GM23248 (cell line): Measurements from ENCODE around the gene PIM1. TPM values are rescaled to one million over a fixed set of nuclear protein-coding genes. Genes with fewer than 3 reads are reported as not detected.
"Not testable (repeated sequence)": the region's sequence is repeated elsewhere in the genome, so short reads cannot be mapped to it uniquely, and the experiment has no call there.

Source experiments
- DNase-seq: peaks from one replicate; pipeline ENCODE4 v3.0.0-alpha.2; 2015
- H2AFZ ChIP-seq: fragments of 200-600 bp; sonication (generic); 2 replicates; pipeline ENCODE4 v1.6.1; 2016; ENCODE audit warnings: antibody characterized with exemption
- H3F3A ChIP-seq: fragments of 200-600 bp; sonication (generic); 2 replicates; pipeline ENCODE4 v1.6.1; 2016; ENCODE audit warnings: mild to moderate bottlenecking, antibody characterized with exemption, mixed run types; ENCODE audit not compliant: insufficient read depth
- H3K27ac ChIP-seq: fragments of 200-600 bp; sonication (generic); 2 replicates; pipeline ENCODE4 v1.5.1; 2016; ENCODE audit warnings: mild to moderate bottlenecking
- H3K27me3 ChIP-seq: fragments of 200-600 bp; sonication (generic); replicated peaks from 2 replicates; pipeline ENCODE4 v1.6.1; 2016; ENCODE audit warnings: mild to moderate bottlenecking; ENCODE audit not compliant: insufficient read depth
- H3K36me3 ChIP-seq: fragments of 200-600 bp; sonication (generic); 2 replicates; pipeline ENCODE4 v1.6.1; 2016; ENCODE audit warnings: low read depth, mild to moderate bottlenecking
- H3K4me1 ChIP-seq: fragments of 200-600 bp; sonication (generic); 2 replicates; pipeline ENCODE4 v1.6.1; 2016; ENCODE audit warnings: mild to moderate bottlenecking; ENCODE audit not compliant: insufficient read depth
- H3K4me2 ChIP-seq: fragments of 200-600 bp; sonication (generic); one replicate; pipeline ENCODE4 v1.6.1; 2016; ENCODE audit warnings: mild to moderate bottlenecking; ENCODE audit not compliant: unreplicated experiment
- H3K4me3 ChIP-seq: fragments of 200-600 bp; sonication (generic); 2 replicates; pipeline ENCODE4 v1.5.1; 2016; ENCODE audit warnings: mild to moderate bottlenecking
- H3K79me2 ChIP-seq: fragments of 200-600 bp; sonication (generic); 2 replicates; pipeline ENCODE4 v1.6.1; 2016; ENCODE audit warnings: mild to moderate bottlenecking; ENCODE audit not compliant: insufficient read depth
- H3K9ac ChIP-seq: fragments of 200-600 bp; sonication (generic); 2 replicates; pipeline ENCODE4 v1.6.1; 2016; ENCODE audit warnings: mild to moderate bottlenecking
- H3K9me2 ChIP-seq: fragments of 200-600 bp; sonication (generic); 2 replicates; pipeline ENCODE4 v1.6.1; 2016; ENCODE audit warnings: mixed run types, mild to moderate bottlenecking, moderate library complexity; ENCODE audit not compliant: insufficient read depth
- H3K9me3 ChIP-seq: fragments of 200-600 bp; sonication (generic); one replicate; pipeline ENCODE4 v1.6.1; 2017; ENCODE audit warnings: low read depth
- H4K20me1 ChIP-seq: fragments of 200-600 bp; sonication (generic); 2 replicates; pipeline ENCODE4 v1.6.0; 2016; ENCODE audit not compliant: insufficient read depth
- EZH2 ChIP-seq: fragments of 200-600 bp; sonication (generic); IDR thresholded peaks from 2 replicates; pipeline ENCODE4 v1.6.1; 2018; ENCODE audit warnings: antibody characterized with exemption, mild to moderate bottlenecking; ENCODE audit not compliant: insufficient read depth, poor library complexity, severe bottlenecking
- EZH2phosphoT487 ChIP-seq: fragments of 200-600 bp; sonication (generic); IDR thresholded peaks from 2 replicates; pipeline ENCODE4 v1.6.1; 2018; ENCODE audit warnings: antibody characterized with exemption, moderate library complexity, mild to moderate bottlenecking, low read depth; ENCODE audit not compliant: insufficient read depth
- WGBS, 2 experiments: methylation state at CpG; one replicate each; pipeline ENCODE4 v1.1.6; 2015 to 2017; ENCODE audit warnings: low lambda C conversion rate in 2 of 2, low coverage in 1 of 2; ENCODE audit errors: missing lambda C conversion rate in 2 of 2; 5-methylcytosine and 5-hydroxymethylcytosine counted together
- in situ Hi-C: fragments of 300-500 bp; cut with MboI; formaldehyde crosslinking; loops from 2 replicates; pipeline ENCODE4 v1.15.0; 2020
- polyA plus RNA-seq: library from polyadenylated mRNA; unstranded; fragments of >200 nt; fragmentation: Nextera tagmentation; extraction: Ambion mirVana; gene quantifications from 2 replicates; pipeline ENCODE4 v1.2.1, GENCODE V29; 2016
- total RNA-seq: library from RNA; depleted of rRNA; stranded (reverse); fragments of >200 nt; shearing (Covaris generic); gene quantifications from 2 replicates; pipeline ENCODE4 v1.2.3, GENCODE V29; 2014

PIM1 gene
- total and polyA plus RNA-seq, 2 experiments from 2014 or later: 12.0 to 15.5 TPM

- Histone ChIP-seq H3K79me2 (no peaks in the 10 kb centered on the region), H3K9me2 (no peaks in the 10 kb centered on the region), H3K4me3 (no peak overlapping the region), H3K27me3 (no peaks in the 10 kb centered on the region), H4K20me1 (no peaks in the 10 kb centered on the region), H3K9me3 (no peaks in the 10 kb centered on the region), H2AFZ (no peak overlapping the region), H3K27ac (no peak overlapping the region), H3K9ac (no peak overlapping the region), H3K4me2 (no peak overlapping the region), H3K4me1 (no peaks in the 10 kb centered on the region), H3F3A (no peaks in the 10 kb centered on the region), H3K36me3 (no peaks in the 10 kb centered on the region)
- 81 to 82% methylated on average over 7 to 8 of the region's 8 CpGs for WGBS, 2 experiments
- in situ Hi-C loops: no loop called here
- TF ChIP-seq EZH2: no peak
- TF ChIP-seq EZH2phosphoT487: no peak
- no peak for DNase-seq
These were observed 13.0 kb downstream of the PIM1 start for GRCh38 chr6:37182736-37183590.

GRCh38 chr6:37185949-37186720 lies 16.2 kb downstream of the PIM1 start:
- H3K9ac ChIP-seq, DNase-seq, H3F3A ChIP-seq, H3K36me3 ChIP-seq, H3K9me3 ChIP-seq, H3K27me3 ChIP-seq, H3K4me2 ChIP-seq, H3K27ac ChIP-seq, in situ Hi-C loops, H4K20me1 ChIP-seq, H3K79me2 ChIP-seq, H3K4me1 ChIP-seq, H3K9me2 ChIP-seq, H3K4me3 ChIP-seq, H2AFZ ChIP-seq: not testable (repeated sequence)
- 77 to 82% methylated on average over 6 of the region's 6 CpGs for WGBS, 2 experiments

- H3K79me2 ChIP-seq: no peaks in the 10 kb centered on the region
- no peak overlapping the region for H2AFZ ChIP-seq
- no peak overlapping the region for H3K27ac ChIP-seq
- H4K20me1 ChIP-seq: no peaks in the 10 kb centered on the region
- no peak for DNase-seq
- H3K4me1 ChIP-seq: no peaks in the 10 kb centered on the region
- no peak overlapping the region for H3K4me2 ChIP-seq
- H3K9ac ChIP-seq: no peak overlapping the region
- H3K9me2 ChIP-seq: no peaks in the 10 kb centered on the region
- TF ChIP-seq EZH2: no peak
- no peak for TF ChIP-seq EZH2phosphoT487
- H3K9me3 ChIP-seq: no peaks in the 10 kb centered on the region
- no peaks in the 10 kb centered on the region for H3K27me3 ChIP-seq
- H3K4me3 ChIP-seq: no peak overlapping the region
- in situ Hi-C loops: no loop called here
- no peaks in the 10 kb centered on the region for H3F3A ChIP-seq
- WGBS, 2 experiments: 86 to 90% methylated on average over 6 to 7 of the region's 7 CpGs
- H3K36me3 ChIP-seq: no peaks in the 10 kb centered on the region
These were observed 17.5 kb downstream of the PIM1 start for GRCh38 chr6:37187321-37188022.

DNA sequence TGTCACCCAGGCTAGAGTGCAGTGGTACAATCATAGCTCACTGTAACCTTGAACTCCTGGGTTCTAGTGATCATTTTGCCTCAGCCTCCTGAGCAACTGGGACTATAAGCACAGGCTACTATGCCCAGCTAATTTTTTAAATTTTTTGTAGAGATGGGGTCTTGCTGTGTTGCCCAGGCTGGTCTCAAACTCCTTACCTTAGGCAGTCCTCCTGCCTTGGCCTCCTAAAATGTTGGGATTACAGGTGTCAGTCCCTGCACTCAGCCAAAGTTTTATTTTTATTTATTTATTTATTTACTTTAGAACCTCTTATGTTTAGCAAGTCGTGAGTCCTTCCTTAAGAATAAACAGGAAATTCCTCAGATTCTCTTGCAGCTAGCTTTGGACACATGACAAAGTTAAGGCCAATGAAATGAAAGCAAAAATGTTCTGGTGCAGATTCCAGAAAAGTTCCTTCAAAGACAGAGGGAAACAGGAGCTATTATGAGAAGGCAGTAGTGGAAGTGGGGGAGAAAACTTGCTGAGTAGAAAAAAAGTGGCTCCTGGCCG lies 19.1 kb downstream of the PIM1 start:
- Histone ChIP-seq H3F3A (no peaks in the 10 kb centered on the region), H3K4me1 (no peaks in the 10 kb centered on the region), H2AFZ (no peak overlapping the region), H3K4me3 (no peak overlapping the region), H3K9me2 (no peaks in the 10 kb centered on the region), H3K9ac (no peak overlapping the region), H3K27ac (no peak overlapping the region), H3K27me3 (no peaks in the 10 kb centered on the region), H3K36me3 (no peaks in the 10 kb centered on the region), H4K20me1 (no peaks in the 10 kb centered on the region), H3K4me2 (no peak overlapping the region), H3K9me3 (no peaks in the 10 kb centered on the region), H3K79me2 (no peaks in the 10 kb centered on the region)
- TF ChIP-seq EZH2phosphoT487 (no peak), EZH2 (no peak)
- 58 to 63% methylated on average over 2 of the region's 2 CpGs for WGBS, 2 experiments
- DNase-seq: no peak
- in situ Hi-C loops: no loop called here
